ENCODE measurements around the gene MEGF9.
"Not testable (repeated sequence)": the region's sequence is repeated elsewhere in the genome, so short reads cannot be mapped to it uniquely, and the experiment has no call there.

MEGF9 gene

DNA sequence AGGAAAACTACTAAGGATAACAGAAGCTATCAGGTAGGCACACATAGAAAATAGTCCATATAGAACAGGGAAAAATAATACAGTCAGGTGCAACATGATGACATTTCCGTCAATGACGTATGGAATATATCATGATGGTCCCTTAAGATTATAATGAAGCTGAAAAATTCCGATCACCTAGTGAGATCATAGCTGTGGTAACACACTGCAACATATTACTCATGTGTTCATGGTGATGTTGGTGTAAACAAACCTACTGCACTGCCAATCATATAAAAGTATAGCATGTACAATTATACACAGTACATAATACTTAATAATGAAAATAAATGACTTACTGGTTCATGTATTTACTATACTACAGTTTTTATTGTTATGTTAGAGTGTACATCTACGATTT, 60.0 kb downstream of the MEGF9 start:
- no peak for DNase-seq

DNA sequence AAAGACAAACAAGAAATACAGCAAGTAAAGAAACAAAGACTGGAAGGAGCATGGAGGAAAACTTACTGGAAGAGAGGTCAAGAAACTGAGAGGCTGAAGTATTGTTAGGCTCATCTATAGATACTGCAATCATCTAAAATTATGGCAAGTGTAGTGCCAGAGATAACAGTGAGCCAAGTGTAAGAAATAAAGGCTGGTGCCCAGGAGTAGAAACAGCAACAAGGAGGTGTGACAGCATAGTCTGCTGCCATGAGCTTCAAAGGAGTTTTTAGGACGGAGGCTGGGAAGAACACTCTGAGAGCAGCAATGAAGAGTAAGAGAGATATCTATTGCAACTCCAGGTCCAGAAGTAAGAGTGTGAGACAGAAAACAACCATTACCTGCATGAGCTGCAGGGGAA, 60.5 kb downstream of the MEGF9 start:
- no peak for DNase-seq

- DNase-seq: no peak
Measured at GRCh38 chr9:120652934-120653333, 61.3 kb downstream of the MEGF9 start.

GRCh38 chr9:120650352-120650751, 63.9 kb downstream of the MEGF9 start:
- no peak for DNase-seq

GRCh38 chr9:120648581-120649197, 65.6 kb downstream of the MEGF9 start:
- DNase-seq: no peak

- no peak for DNase-seq
Measured at GRCh38 chr9:120646948-120647347, 67.3 kb downstream of the MEGF9 start.

DNA sequence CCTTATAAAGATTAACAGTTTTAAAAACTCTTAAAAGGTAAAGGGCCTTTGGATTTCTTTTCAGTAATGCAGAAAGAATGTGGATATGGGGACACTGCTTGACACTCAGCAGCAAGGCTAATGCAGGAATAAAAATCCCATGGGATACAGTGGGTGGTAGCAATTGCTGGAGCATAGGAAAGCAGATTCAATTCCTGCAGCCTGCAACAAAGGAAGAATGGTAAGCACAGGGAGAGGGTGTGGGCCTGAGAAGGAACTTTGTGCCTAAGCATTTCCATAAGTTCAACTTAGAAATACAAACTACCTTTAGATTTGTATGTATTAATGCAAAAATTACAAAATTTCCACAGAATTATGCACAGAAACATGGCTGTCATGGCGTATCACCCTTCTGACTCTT, 68.5 kb downstream of the MEGF9 start:
- no peak for DNase-seq

GRCh38 chr9:120643061-120643460, 71.2 kb downstream of the MEGF9 start:
- DNase-seq: no peak

DNA sequence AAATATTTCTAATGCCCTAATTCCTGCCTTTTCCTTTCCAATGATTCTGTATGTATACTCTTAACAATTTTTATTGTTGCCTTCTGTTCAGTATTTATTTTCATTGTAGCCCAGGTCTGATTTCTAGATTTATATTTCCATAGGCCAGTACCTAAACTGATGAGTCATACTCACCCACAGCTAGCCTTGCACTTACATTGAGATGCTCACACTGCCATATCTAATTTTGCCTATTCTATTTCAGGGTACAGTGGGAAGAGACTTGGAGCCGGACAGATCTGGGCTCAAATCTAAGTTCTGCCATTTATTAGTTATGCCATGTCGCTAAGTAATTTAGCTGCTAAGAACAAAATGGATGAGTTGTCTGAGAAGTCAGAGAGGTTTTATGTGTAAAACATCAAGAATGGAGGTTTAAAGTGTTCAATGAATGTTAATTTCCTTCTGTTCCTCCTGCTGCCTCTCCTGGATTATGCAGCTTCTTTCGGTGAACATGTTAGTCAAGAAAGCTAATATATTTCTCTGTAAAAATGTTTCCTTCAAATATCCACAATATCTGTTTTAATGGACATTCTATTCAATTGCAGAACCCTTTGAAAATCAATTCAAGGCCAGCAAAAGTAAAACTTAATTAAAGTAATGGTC, 72.0 kb downstream of the MEGF9 start:
- no peak for DNase-seq

GRCh38 chr9:120640874-120641273, 73.4 kb downstream of the MEGF9 start:
- not testable (repeated sequence) for DNase-seq

DNA sequence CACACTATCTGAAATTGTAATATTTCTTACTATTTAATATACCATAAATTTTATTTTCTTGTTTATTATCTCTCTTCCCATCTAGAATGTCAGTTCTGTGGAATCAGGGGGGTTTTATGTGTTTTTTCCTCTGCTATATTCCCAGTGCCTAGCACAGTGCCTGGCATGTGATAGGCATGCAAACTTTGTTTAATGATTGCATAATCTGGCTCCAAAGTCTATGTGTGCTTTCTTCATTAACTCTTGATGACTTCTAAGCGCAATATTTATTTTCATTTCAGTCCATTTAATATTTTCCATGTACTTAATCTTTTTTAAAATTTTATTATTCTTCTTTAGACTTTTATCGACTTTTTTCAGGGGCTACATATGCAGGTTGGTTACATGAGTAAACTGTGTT, 73.9 kb downstream of the MEGF9 start:
- no peak for DNase-seq

DNA sequence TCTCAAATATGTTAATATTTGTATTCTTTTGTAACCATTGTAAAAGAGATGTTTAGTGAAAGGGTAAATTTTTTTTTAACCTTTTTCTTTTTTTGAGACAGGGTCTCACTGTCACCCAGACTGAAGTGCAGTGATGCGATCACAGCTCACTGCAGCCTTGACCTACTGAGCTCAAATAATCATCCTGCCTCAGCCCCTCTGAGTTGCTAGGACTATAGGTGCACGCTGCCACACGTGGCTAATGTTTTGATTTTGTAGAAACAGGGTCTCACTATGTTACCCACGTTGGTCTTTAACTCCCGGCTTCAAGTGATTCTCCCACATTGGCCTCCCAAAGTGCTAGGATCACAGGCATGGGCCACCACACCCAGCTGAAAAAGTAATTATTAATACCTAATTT, 76.4 kb downstream of the MEGF9 start:
- no peak for DNase-seq

GRCh38 chr9:120636194-120636957, 77.9 kb downstream of the MEGF9 start:
- no peak for DNase-seq

- no peak for DNase-seq
Measured at GRCh38 chr9:120635011-120635410, 79.3 kb downstream of the MEGF9 start.

- no peak for DNase-seq
Measured at GRCh38 chr9:120630333-120630732, 83.9 kb downstream of the MEGF9 start.

DNA sequence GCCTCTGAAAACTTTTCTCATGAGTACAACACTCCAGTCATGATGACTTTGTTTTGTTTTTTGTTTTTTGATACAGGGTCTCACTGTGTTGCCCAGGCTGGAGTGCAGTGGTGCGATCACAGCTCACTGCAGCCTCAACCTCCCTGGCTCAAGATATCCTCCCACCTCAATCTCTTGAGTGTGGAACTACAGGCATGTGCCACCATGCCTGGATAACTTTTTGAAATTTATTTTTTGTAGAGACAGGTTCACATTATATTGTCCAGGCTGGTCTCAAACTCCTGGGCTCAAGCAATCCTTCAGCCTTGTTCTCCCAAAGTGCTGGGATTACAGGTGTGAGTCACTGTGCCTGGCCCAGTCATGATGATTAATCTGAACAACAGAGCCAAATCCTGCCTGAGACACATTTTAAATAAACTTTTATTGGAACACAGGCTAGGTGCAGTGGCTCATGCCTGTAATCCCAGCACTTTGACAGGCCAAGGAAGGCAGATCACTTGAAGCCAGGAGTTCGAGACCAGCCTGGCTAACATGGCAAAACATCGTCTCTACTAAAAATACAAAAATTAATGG, 85.3 kb downstream of the MEGF9 start:
- not testable (repeated sequence) for DNase-seq

GRCh38 chr9:120628207-120628924, 85.9 kb downstream of the MEGF9 start:
- no peak for DNase-seq

GRCh38 chr9:120627073-120627472, 87.2 kb downstream of the MEGF9 start:
- no peak for DNase-seq

GRCh38 chr9:120626512-120626911, 87.8 kb downstream of the MEGF9 start:
- no peak for DNase-seq

DNA sequence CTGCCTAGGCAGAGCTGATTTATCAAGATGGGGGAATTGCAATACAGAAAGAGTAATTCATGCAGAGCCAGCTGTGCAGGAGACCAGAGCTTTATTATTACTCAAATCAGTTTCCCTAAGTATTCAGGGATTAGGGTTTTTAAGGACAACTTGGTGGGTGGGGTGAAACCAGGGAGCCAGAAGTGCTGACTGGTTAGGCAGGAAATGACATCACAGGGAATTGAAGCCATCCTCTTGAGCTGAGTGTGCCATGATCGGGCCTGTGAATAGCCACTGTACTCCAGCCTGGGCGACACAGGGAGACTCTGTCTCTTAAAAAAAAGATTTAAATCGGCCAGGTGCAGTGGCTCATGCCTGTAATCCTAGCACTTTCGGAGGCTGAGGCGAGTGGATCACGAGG, 89.0 kb downstream of the MEGF9 start:
- no peak for DNase-seq

GRCh38 chr9:120622790-120623189, 91.5 kb downstream of the MEGF9 start:
- no peak for DNase-seq

GRCh38 chr9:120621941-120622340, 92.3 kb downstream of the MEGF9 start:
- DNase-seq: no peak
